Measurements from ENCODE around the gene EML6. TPM values are rescaled to one million over a fixed set of nuclear protein-coding genes. Genes with fewer than 3 reads are reported as not detected.
A peak's percentile ranks its signal among the peaks of the same experiment; 100 is the strongest.

The EML6 gene
- total RNA-seq, 1 donor from 2014 or later, result 0.90 TPM

DNA sequence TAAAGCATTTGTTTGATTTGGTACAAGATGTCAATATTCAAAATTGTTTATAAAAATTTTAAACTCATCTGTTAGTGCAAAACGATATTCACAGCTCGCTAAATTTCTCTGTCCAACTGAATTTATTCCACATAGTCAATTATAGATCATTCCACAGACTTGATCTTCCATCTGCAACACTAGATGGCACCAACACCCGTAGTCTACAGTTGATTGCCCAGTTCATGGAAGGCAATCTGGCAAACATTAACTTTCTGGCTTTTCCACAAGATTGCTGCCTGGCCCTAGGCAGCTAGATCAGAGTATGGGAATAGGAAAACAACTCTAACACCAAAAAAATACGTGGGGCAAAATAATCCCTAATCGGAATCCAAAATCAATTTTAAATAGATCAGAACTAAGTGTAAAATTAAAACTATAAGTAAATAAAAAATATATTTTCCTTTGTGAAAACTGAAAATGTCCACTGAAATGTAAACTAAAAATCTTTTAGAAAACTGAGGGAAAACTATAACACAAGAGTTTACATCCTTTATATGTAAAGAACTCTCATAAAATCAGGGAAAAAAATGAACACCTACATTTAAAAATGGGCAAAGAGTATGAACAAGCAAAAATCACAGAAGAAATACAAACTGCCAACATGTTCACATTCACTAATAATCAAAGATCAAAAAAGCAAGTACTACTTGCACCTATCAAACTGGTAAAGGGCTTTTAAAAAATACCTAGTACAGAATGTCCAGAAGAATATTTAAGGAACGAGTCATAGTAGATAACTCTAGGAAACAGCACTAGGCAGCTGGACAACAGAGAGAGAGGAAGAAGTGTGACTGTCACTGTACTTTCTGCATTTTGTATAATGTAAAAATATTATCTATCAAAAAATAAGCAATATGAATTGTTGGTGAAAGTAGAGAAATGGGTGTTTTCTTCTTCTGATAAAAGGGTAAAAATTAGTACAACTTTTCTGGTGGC is 291.8 kb downstream of the EML6 start:
- Mint-ChIP-seq H3K4me3 (ENCODE audit: unreplicated experiment) (no peak overlapping the region), H3K27me3 (ENCODE audit: unreplicated experiment) (peaks cover 2% of the 10 kb centered on the region), H3K4me1 (ENCODE audit: unreplicated experiment) (peaks cover 57% of the 10 kb centered on the region), H3K36me3 (ENCODE audit: low read depth, unreplicated experiment) (peaks cover 4% of the 10 kb centered on the region), H3K27ac (ENCODE audit: unreplicated experiment) (peak overlapping the region; percentile 72), H3K9me3 (ENCODE audit: unreplicated experiment) (no peaks in the 10 kb centered on the region)
- DNase-seq (ENCODE audit: low spot score), result peak; percentile 32
- peak; percentile 32 for TF ChIP-seq CTCF (IDR thresholded peaks at IDR 0.05; ENCODE audit: unreplicated experiment)

DNA sequence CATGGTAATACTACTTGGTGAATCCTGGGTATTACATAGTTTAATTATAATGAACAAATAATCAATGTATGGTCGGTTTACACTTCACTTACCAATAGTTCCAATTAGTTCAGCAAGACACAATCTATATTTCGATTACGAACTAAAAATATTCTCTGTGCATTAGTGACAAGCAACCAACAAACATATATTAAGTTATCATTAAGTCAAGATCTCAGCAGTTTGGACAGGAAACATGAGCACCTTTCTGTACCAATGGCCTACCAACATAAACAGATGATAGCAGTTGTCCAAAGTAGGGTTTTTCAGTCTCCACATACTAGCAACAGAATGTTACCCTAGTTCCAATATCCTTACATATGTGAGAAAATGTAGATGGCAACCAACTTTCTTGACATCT is 294.0 kb downstream of the EML6 start:
- TF ChIP-seq CTCF (IDR thresholded peaks at IDR 0.05; ENCODE audit: unreplicated experiment), result no peak
- Mint-ChIP-seq H3K4me3 (ENCODE audit: unreplicated experiment) (no peak overlapping the region), H3K4me1 (ENCODE audit: unreplicated experiment) (peaks cover 46% of the 10 kb centered on the region), H3K36me3 (ENCODE audit: low read depth, unreplicated experiment) (peaks cover 4% of the 10 kb centered on the region), H3K9me3 (ENCODE audit: unreplicated experiment) (no peaks in the 10 kb centered on the region), H3K27me3 (ENCODE audit: unreplicated experiment) (peaks cover 2% of the 10 kb centered on the region), H3K27ac (ENCODE audit: unreplicated experiment) (no peak overlapping the region)
- DNase-seq (ENCODE audit: low spot score), result no peak

DNA sequence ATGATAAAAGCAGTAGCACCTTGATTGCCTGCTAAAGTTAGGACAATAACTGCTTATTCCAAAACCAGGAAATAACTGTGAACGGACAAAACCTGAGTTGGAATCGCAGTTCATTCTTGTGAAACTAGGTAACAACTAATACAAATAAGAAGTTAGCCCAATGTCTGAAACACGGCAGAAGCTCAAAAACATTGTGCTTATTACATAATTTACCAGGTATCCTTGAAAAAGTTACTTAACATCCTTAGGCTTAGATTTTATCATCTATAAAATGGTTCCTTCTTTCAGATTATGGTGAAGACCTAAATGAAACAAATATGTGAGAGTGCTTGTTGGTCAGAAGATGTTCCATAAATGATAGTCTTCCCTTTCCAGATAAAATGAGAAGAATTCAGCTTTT is 294.4 kb downstream of the EML6 start:
- no peak for DNase-seq (ENCODE audit: low spot score)
- no peaks in the 10 kb centered on the region for H3K9me3 Mint-ChIP-seq (ENCODE audit: unreplicated experiment)
- peaks cover 43% of the 10 kb centered on the region for H3K4me1 Mint-ChIP-seq (ENCODE audit: unreplicated experiment)
- H3K27ac Mint-ChIP-seq (ENCODE audit: unreplicated experiment), result no peak overlapping the region
- peaks cover 2% of the 10 kb centered on the region for H3K27me3 Mint-ChIP-seq (ENCODE audit: unreplicated experiment)
- peaks cover 4% of the 10 kb centered on the region for H3K36me3 Mint-ChIP-seq (ENCODE audit: low read depth, unreplicated experiment)
- H3K4me3 Mint-ChIP-seq (ENCODE audit: unreplicated experiment), result no peak overlapping the region
- no peak for TF ChIP-seq CTCF (IDR thresholded peaks at IDR 0.05; ENCODE audit: unreplicated experiment)

- no peak for DNase-seq (ENCODE audit: low spot score)
- no peak overlapping the region for H3K4me3 Mint-ChIP-seq (ENCODE audit: unreplicated experiment)
- peak overlapping the region; percentile 39 for H3K27ac Mint-ChIP-seq (ENCODE audit: unreplicated experiment)
- H3K4me1 Mint-ChIP-seq (ENCODE audit: unreplicated experiment), result peaks cover 37% of the 10 kb centered on the region
- H3K9me3 Mint-ChIP-seq (ENCODE audit: unreplicated experiment), result no peaks in the 10 kb centered on the region
- TF ChIP-seq CTCF (IDR thresholded peaks at IDR 0.05; ENCODE audit: unreplicated experiment), result no peak
- peaks cover 2% of the 10 kb centered on the region for H3K27me3 Mint-ChIP-seq (ENCODE audit: unreplicated experiment)
- H3K36me3 Mint-ChIP-seq (ENCODE audit: low read depth, unreplicated experiment), result peaks cover 4% of the 10 kb centered on the region
Observed at GRCh38 chr2:55018619-55019018, 295.2 kb downstream of the EML6 start.
